GM18507 (cell line): ENCODE measurements around the gene EGR4.
"Not testable (repeated sequence)": the region's sequence is repeated elsewhere in the genome, so short reads cannot be mapped to it uniquely, and the experiment has no call there.

Experiments
- DNase-seq: peaks from one replicate; pipeline ENCODE4 v3.0.0; 2011; ENCODE audit warnings: low read depth; ENCODE audit not compliant: insufficient read length; ENCODE audit errors: extremely low spot score
- FAIRE-seq: peaks from 2 replicates; lab custom pipeline; 2011; peaks lifted over from hg19 to GRCh38; lab: Jason Lieb, UNC

Gene EGR4

GRCh38 chr2:73266061-73266901 lies 27.1 kb downstream of the EGR4 start:
- no peak for DNase-seq
- FAIRE-seq = no peak

GRCh38 chr2:73265298-73266060 lies 27.9 kb downstream of the EGR4 start:
- DNase-seq (no peak), FAIRE-seq (no peak)

- no peak for FAIRE-seq
Observed at GRCh38 chr2:73264783-73265182, 28.6 kb downstream of the EGR4 start.

GRCh38 chr2:73264332-73264606 lies 29.1 kb downstream of the EGR4 start:
- FAIRE-seq (no peak), DNase-seq (no peak)

More at GRCh38 chr2:73264783-73265182, 28.6 kb downstream of the EGR4 start:
- no peak for DNase-seq

GRCh38 chr2:73263540-73264331 lies 29.6 kb downstream of the EGR4 start:
- FAIRE-seq (no peak), DNase-seq (no peak)

GRCh38 chr2:73262691-73263429 lies 30.5 kb downstream of the EGR4 start:
- not testable (repeated sequence) for FAIRE-seq

GRCh38 chr2:73262108-73262651 lies 31.2 kb downstream of the EGR4 start:
- FAIRE-seq (no peak), DNase-seq (no peak)

More at GRCh38 chr2:73262691-73263429, 30.5 kb downstream of the EGR4 start:
- DNase-seq = not testable (repeated sequence)

- FAIRE-seq = no peak
- no peak for DNase-seq
Observed at GRCh38 chr2:73260338-73260984, 32.9 kb downstream of the EGR4 start.

GRCh38 chr2:73259704-73260337 lies 33.5 kb downstream of the EGR4 start:
- no peak for DNase-seq
- no peak for FAIRE-seq

GRCh38 chr2:73259276-73259675 lies 34.1 kb downstream of the EGR4 start:
- DNase-seq (no peak), FAIRE-seq (no peak)

- DNase-seq (no peak), FAIRE-seq (no peak)
Observed at GRCh38 chr2:73258913-73259215, 34.5 kb downstream of the EGR4 start.

GRCh38 chr2:73258186-73258912 lies 35.0 kb downstream of the EGR4 start:
- DNase-seq (no peak), FAIRE-seq (no peak)

GRCh38 chr2:73257425-73258125 lies 35.8 kb downstream of the EGR4 start:
- FAIRE-seq (no peak), DNase-seq (no peak)

GRCh38 chr2:73257021-73257420 lies 36.3 kb downstream of the EGR4 start:
- DNase-seq (no peak), FAIRE-seq (no peak)

- DNase-seq (no peak), FAIRE-seq (no peak)
Observed at GRCh38 chr2:73256618-73256922, 36.8 kb downstream of the EGR4 start.

- FAIRE-seq = no peak
- DNase-seq = no peak
Observed at GRCh38 chr2:73255907-73256617, 37.3 kb downstream of the EGR4 start.
